Measurements from ENCODE around the gene SDHC. TPM values are rescaled to one million over a fixed set of nuclear protein-coding genes. Genes with fewer than 3 reads are reported as not detected.

Gene SDHC
- polyA plus RNA-seq, 1 donor: 272 TPM

Other genes starting within 250 kb of the SDHC start
- gene ARHGAP30, start 244.5 kb upstream of the SDHC start, polyA plus RNA-seq (ENCODE audit: insufficient read length): 2.2 TPM
- gene NECTIN4, start 224.8 kb upstream of the SDHC start, polyA plus RNA-seq (ENCODE audit: insufficient read length): 4.0 TPM
- gene KLHDC9, start 216.0 kb upstream of the SDHC start, polyA plus RNA-seq (ENCODE audit: insufficient read length): 15.0 TPM
- 61.2 TPM for gene PFDN2, start 196.3 kb upstream of the SDHC start, polyA plus RNA-seq (ENCODE audit: insufficient read length)
- gene NIT1, start 196.3 kb upstream of the SDHC start, polyA plus RNA-seq (ENCODE audit: insufficient read length): 50.5 TPM
- 57.2 TPM for gene DEDD, start 181.7 kb upstream of the SDHC start, polyA plus RNA-seq (ENCODE audit: insufficient read length)
- 142 TPM for gene UFC1, start 160.4 kb upstream of the SDHC start, polyA plus RNA-seq (ENCODE audit: insufficient read length)
- 58.3 TPM for gene USP21, start 154.9 kb upstream of the SDHC start, polyA plus RNA-seq (ENCODE audit: insufficient read length)
- 46.6 TPM for gene PPOX, start 148.0 kb upstream of the SDHC start, polyA plus RNA-seq (ENCODE audit: insufficient read length)
- gene B4GALT3, start 136.9 kb upstream of the SDHC start, polyA plus RNA-seq (ENCODE audit: insufficient read length): 36.8 TPM
- 1.4 TPM for gene ADAMTS4, start 115.3 kb upstream of the SDHC start, polyA plus RNA-seq (ENCODE audit: insufficient read length)
- gene NDUFS2, start 112.0 kb upstream of the SDHC start, polyA plus RNA-seq (ENCODE audit: insufficient read length): 211 TPM
- gene FCER1G, start 99.1 kb upstream of the SDHC start, polyA plus RNA-seq (ENCODE audit: insufficient read length): 10.8 TPM
- not detected for gene APOA2, start 90.8 kb upstream of the SDHC start, polyA plus RNA-seq (ENCODE audit: insufficient read length)
- 14.4 TPM for gene TOMM40L, start 88.3 kb upstream of the SDHC start, polyA plus RNA-seq (ENCODE audit: insufficient read length)
- 3.6 TPM for gene NR1I3, start 76.2 kb upstream of the SDHC start, polyA plus RNA-seq (ENCODE audit: insufficient read length)
- 1.2 TPM for gene PCP4L1, start 55.6 kb upstream of the SDHC start, polyA plus RNA-seq (ENCODE audit: insufficient read length)
- 3.5 TPM for gene MPZ, start 4.4 kb upstream of the SDHC start, polyA plus RNA-seq (ENCODE audit: insufficient read length)
- gene CFAP126, start 53.5 kb downstream of the SDHC start, polyA plus RNA-seq (ENCODE audit: insufficient read length): 15.2 TPM
- gene FCGR2A, start 191.1 kb downstream of the SDHC start, polyA plus RNA-seq (ENCODE audit: insufficient read length): 5.3 TPM
- 0.35 TPM for gene HSPA6, start 210.2 kb downstream of the SDHC start, polyA plus RNA-seq (ENCODE audit: insufficient read length)
- 1.1 TPM for gene FCGR3A, start 235.4 kb downstream of the SDHC start, polyA plus RNA-seq (ENCODE audit: insufficient read length)